WTC11 (cell line): ENCODE data around the gene NUP58. TPM values are rescaled to one million over a fixed set of nuclear protein-coding genes. Genes with fewer than 3 reads are reported as not detected.

Experiments used
- ATAC-seq: fragments of 200-7000 bp; cut with Tn5 transposase; 2 replicates; pipeline ENCODE4 v1.10.0; 2021; ENCODE audit warnings: mild to moderate bottlenecking, moderate library complexity
- CTCF ChIA-PET: fragments of 300-600 bp; sonication (Branson Sonifier 250); formaldehyde crosslinking; loops from one replicate; lab custom pipeline; 2021; ENCODE audit warnings: antibody characterized with exemption; lab: Charles Lee
- POLR2A ChIA-PET: fragments of 350-600 bp; sonication (Branson Sonifier 250); formaldehyde crosslinking; loops from one replicate; lab custom pipeline; 2021; ENCODE audit warnings: antibody characterized with exemption; lab: Charles Lee
- DNase-seq: peaks from one replicate; pipeline ENCODE4 v3.0.0; 2021; ENCODE audit warnings: low spot score
- H3K27ac Mint-ChIP-seq: 2 replicates; pipeline ENCODE4 v1.8.0; 2021; ENCODE audit warnings: mixed read lengths
- H3K27me3 Mint-ChIP-seq: 2 replicates; pipeline ENCODE4 v1.8.0; 2021; ENCODE audit warnings: low read depth, mild to moderate bottlenecking, moderate library complexity, mixed read lengths
- H3K36me3 Mint-ChIP-seq: 2 replicates; pipeline ENCODE4 v1.8.0; 2021; ENCODE audit warnings: mixed read lengths
- H3K4me1 Mint-ChIP-seq: 2 replicates; pipeline ENCODE4 v1.8.0; 2022; ENCODE audit warnings: mixed read lengths
- H3K4me3 Mint-ChIP-seq: 2 replicates; pipeline ENCODE4 v1.8.0; 2021; ENCODE audit warnings: mild to moderate bottlenecking, moderate library complexity, mixed read lengths
- H3K9me3 Mint-ChIP-seq: 2 replicates; pipeline ENCODE4 v1.8.0; 2021; ENCODE audit warnings: mixed read lengths
- E2F4 ChIP-seq: sonication (generic); formaldehyde crosslinking; IDR thresholded peaks from 2 replicates; pipeline ENCODE4 v1.8.1; 2022; ENCODE audit warnings: low read depth, mild to moderate bottlenecking, moderate library complexity, missing genetic modification reagents, borderline replicate concordance
- FOXJ3 ChIP-seq: sonication (generic); formaldehyde crosslinking; IDR thresholded peaks from 2 replicates; pipeline ENCODE4 v1.9.0; 2021; ENCODE audit warnings: missing genetic modification reagents, mild to moderate bottlenecking, borderline replicate concordance
- FOXK1 ChIP-seq: sonication (generic); formaldehyde crosslinking; IDR thresholded peaks from 2 replicates; pipeline ENCODE4 v1.8.0; 2022; ENCODE audit warnings: mild to moderate bottlenecking, moderate library complexity, missing genetic modification reagents
- FOXP4 ChIP-seq: sonication (generic); formaldehyde crosslinking; IDR thresholded peaks from 2 replicates; pipeline ENCODE4 v1.8.0; 2022; ENCODE audit warnings: mild to moderate bottlenecking, missing genetic modification reagents
- GTF2I ChIP-seq: fragments of 250-450 bp; sonication (Bioruptor Pico); conservative IDR thresholded peaks from 2 replicates; pipeline ENCODE4 v1.4.0; 2021; ENCODE audit warnings: mild to moderate bottlenecking
- HMGA2 ChIP-seq: fragments of 250-450 bp; sonication (Bioruptor Pico); IDR thresholded peaks from 2 replicates; pipeline ENCODE4 v1.4.0; 2021; ENCODE audit warnings: mild to moderate bottlenecking, moderate library complexity
- KAT7 ChIP-seq: sonication (generic); formaldehyde crosslinking; IDR thresholded peaks from 2 replicates; pipeline ENCODE4 v1.8.1; 2023; ENCODE audit warnings: missing genetic modification reagents, mild to moderate bottlenecking, borderline replicate concordance
- MAX ChIP-seq: sonication (generic); formaldehyde crosslinking; IDR thresholded peaks from 2 replicates; pipeline ENCODE4 v1.8.0; 2022; ENCODE audit warnings: mild to moderate bottlenecking, missing genetic modification reagents
- OVOL2 ChIP-seq: fragments of 250-450 bp; sonication (Bioruptor Pico); IDR thresholded peaks from 2 replicates; pipeline ENCODE4 v1.9.0; 2021; ENCODE audit warnings: mild to moderate bottlenecking, borderline replicate concordance
- SMAD4 ChIP-seq: sonication (generic); formaldehyde crosslinking; IDR thresholded peaks from 2 replicates; pipeline ENCODE4 v1.8.0; 2022; ENCODE audit warnings: mild to moderate bottlenecking, missing genetic modification reagents
- SP1 ChIP-seq: sonication (generic); formaldehyde crosslinking; conservative IDR thresholded peaks from 2 replicates; pipeline ENCODE4 v1.8.1; 2022; ENCODE audit warnings: missing genetic modification reagents
- TCF7 ChIP-seq: sonication (generic); formaldehyde crosslinking; IDR thresholded peaks from 2 replicates; pipeline ENCODE4 v1.8.0; 2022; ENCODE audit warnings: mild to moderate bottlenecking, low read depth, missing genetic modification reagents, moderate library complexity
- TEAD1 ChIP-seq: sonication (generic); formaldehyde crosslinking; IDR thresholded peaks from 2 replicates; pipeline ENCODE4 v1.8.0; 2022; ENCODE audit warnings: mild to moderate bottlenecking, missing genetic modification reagents
- TEAD4 ChIP-seq: sonication (generic); formaldehyde crosslinking; IDR thresholded peaks from 2 replicates; pipeline ENCODE4 v1.8.0; 2022; ENCODE audit warnings: mild to moderate bottlenecking, missing genetic modification reagents
- ZBTB43 ChIP-seq: sonication (generic); formaldehyde crosslinking; IDR thresholded peaks from 2 replicates; pipeline ENCODE4 v1.8.1; 2023; ENCODE audit warnings: mild to moderate bottlenecking, missing genetic modification reagents
- ZNF232 ChIP-seq: sonication (generic); formaldehyde crosslinking; IDR thresholded peaks from 2 replicates; pipeline ENCODE4 v1.8.0; 2022; ENCODE audit warnings: mild to moderate bottlenecking, missing genetic modification reagents
- ZNF416 ChIP-seq: fragments of 250-450 bp; sonication (Bioruptor Pico); IDR thresholded peaks from 2 replicates; pipeline ENCODE4 v1.9.0; 2021; ENCODE audit warnings: mild to moderate bottlenecking, inconsistent platforms
- total RNA-seq: library from RNA; stranded (reverse); gene quantifications from 3 replicates; pipeline ENCODE4 v1.2.3, GENCODE V29; 2021
- TF ChIP-seq, protein P1 (sequence below): sonication (generic); formaldehyde crosslinking; IDR thresholded peaks from 2 replicates; pipeline ENCODE4 v1.8.1; 2022; ENCODE audit warnings: mild to moderate bottlenecking, missing genetic modification reagents, moderate library complexity, borderline replicate concordance
- TF ChIP-seq, protein P2 (sequence below): fragments of 250-450 bp; sonication (Bioruptor Pico); IDR thresholded peaks from 2 replicates; pipeline ENCODE4 v1.9.0; 2021; ENCODE audit warnings: mild to moderate bottlenecking
- TF ChIP-seq, protein P3 (sequence below): sonication (generic); formaldehyde crosslinking; conservative IDR thresholded peaks from 2 replicates; pipeline ENCODE4 v1.8.1; 2023; ENCODE audit warnings: mild to moderate bottlenecking, low read depth, missing genetic modification reagents, moderate library complexity
- TF ChIP-seq, protein P4 (sequence below): sonication (generic); formaldehyde crosslinking; IDR thresholded peaks from 2 replicates; pipeline ENCODE4 v1.8.1; 2022; ENCODE audit warnings: low read depth, missing genetic modification reagents, borderline replicate concordance
- TF ChIP-seq, protein P5 (sequence below): sonication (generic); formaldehyde crosslinking; IDR thresholded peaks from 2 replicates; pipeline ENCODE4 v1.8.1; 2023; ENCODE audit warnings: mild to moderate bottlenecking, moderate library complexity, missing genetic modification reagents

NUP58 gene
- total RNA-seq, 1 experiment from 2014 or later: 59.0 TPM

GRCh38 chr13:25292301-25292700 is 9.1 kb upstream of the NUP58 start (continued):
- TF ChIP-seq E2F4 (CRISPR knock-in tag): no peak
- TF ChIP-seq OVOL2 (CRISPR knock-in tag): no peak
- TF ChIP-seq TEAD1: no peak
- TF ChIP-seq TEAD4 (CRISPR knock-in tag): no peak
- TF ChIP-seq, protein P1, sequence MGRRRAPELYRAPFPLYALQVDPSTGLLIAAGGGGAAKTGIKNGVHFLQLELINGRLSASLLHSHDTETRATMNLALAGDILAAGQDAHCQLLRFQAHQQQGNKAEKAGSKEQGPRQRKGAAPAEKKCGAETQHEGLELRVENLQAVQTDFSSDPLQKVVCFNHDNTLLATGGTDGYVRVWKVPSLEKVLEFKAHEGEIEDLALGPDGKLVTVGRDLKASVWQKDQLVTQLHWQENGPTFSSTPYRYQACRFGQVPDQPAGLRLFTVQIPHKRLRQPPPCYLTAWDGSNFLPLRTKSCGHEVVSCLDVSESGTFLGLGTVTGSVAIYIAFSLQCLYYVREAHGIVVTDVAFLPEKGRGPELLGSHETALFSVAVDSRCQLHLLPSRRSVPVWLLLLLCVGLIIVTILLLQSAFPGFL (CRISPR knock-in tag): no peak
- TF ChIP-seq HMGA2 (CRISPR knock-in tag): no peak
- no peak for TF ChIP-seq ZNF416
- TF ChIP-seq FOXP4 (CRISPR knock-in tag): no peak
- TF ChIP-seq, protein P2, sequence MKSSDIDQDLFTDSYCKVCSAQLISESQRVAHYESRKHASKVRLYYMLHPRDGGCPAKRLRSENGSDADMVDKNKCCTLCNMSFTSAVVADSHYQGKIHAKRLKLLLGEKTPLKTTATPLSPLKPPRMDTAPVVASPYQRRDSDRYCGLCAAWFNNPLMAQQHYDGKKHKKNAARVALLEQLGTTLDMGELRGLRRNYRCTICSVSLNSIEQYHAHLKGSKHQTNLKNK (CRISPR knock-in tag): no peak

- Mint-ChIP-seq H3K27me3 (peaks cover 44% of the 10 kb centered on the region), H3K27ac (no peak overlapping the region), H3K4me1 (peaks cover 4% of the 10 kb centered on the region), H3K4me3 (no peak overlapping the region), H3K9me3 (0 out of 2 replicates have a peak, but pooled peaks cover 2% of the 10 kb centered on the region), H3K36me3 (no peaks in the 10 kb centered on the region)
- ChIA-PET POLR2A (no interaction called here), CTCF (no interaction called here)
- ATAC-seq (no peak), DNase-seq (no peak)
- TF ChIP-seq FOXJ3 (no peak), MAX (CRISPR knock-in tag) (no peak), TCF7 (no peak), GTF2I (no peak), ZNF232 (CRISPR knock-in tag) (no peak), KAT7 (no peak), FOXK1 (no peak), SMAD4 (CRISPR knock-in tag) (no peak), SP1 (CRISPR knock-in tag) (no peak), ZBTB43 (CRISPR knock-in tag) (no peak), OVOL2 (CRISPR knock-in tag) (no peak)
- TF ChIP-seq, protein P3, sequence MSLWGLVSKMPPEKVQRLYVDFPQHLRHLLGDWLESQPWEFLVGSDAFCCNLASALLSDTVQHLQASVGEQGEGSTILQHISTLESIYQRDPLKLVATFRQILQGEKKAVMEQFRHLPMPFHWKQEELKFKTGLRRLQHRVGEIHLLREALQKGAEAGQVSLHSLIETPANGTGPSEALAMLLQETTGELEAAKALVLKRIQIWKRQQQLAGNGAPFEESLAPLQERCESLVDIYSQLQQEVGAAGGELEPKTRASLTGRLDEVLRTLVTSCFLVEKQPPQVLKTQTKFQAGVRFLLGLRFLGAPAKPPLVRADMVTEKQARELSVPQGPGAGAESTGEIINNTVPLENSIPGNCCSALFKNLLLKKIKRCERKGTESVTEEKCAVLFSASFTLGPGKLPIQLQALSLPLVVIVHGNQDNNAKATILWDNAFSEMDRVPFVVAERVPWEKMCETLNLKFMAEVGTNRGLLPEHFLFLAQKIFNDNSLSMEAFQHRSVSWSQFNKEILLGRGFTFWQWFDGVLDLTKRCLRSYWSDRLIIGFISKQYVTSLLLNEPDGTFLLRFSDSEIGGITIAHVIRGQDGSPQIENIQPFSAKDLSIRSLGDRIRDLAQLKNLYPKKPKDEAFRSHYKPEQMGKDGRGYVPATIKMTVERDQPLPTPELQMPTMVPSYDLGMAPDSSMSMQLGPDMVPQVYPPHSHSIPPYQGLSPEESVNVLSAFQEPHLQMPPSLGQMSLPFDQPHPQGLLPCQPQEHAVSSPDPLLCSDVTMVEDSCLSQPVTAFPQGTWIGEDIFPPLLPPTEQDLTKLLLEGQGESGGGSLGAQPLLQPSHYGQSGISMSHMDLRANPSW (CRISPR knock-in tag): no peak
- TF ChIP-seq, protein P4, sequence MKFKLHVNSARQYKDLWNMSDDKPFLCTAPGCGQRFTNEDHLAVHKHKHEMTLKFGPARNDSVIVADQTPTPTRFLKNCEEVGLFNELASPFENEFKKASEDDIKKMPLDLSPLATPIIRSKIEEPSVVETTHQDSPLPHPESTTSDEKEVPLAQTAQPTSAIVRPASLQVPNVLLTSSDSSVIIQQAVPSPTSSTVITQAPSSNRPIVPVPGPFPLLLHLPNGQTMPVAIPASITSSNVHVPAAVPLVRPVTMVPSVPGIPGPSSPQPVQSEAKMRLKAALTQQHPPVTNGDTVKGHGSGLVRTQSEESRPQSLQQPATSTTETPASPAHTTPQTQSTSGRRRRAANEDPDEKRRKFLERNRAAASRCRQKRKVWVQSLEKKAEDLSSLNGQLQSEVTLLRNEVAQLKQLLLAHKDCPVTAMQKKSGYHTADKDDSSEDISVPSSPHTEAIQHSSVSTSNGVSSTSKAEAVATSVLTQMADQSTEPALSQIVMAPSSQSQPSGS (CRISPR knock-in tag): no peak
- TF ChIP-seq, protein P5, sequence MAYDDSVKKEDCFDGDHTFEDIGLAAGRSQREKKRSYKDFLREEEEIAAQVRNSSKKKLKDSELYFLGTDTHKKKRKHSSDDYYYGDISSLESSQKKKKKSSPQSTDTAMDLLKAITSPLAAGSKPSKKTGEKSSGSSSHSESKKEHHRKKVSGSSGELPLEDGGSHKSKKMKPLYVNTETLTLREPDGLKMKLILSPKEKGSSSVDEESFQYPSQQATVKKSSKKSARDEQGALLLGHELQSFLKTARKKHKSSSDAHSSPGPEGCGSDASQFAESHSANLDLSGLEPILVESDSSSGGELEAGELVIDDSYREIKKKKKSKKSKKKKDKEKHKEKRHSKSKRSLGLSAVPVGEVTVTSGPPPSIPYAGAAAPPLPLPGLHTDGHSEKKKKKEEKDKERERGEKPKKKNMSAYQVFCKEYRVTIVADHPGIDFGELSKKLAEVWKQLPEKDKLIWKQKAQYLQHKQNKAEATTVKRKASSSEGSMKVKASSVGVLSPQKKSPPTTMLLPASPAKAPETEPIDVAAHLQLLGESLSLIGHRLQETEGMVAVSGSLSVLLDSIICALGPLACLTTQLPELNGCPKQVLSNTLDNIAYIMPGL (CRISPR knock-in tag): no peak
- TF ChIP-seq, protein P2 (CRISPR knock-in tag): no peak
Measured at GRCh38 chr13:25295228-25295627, 6.2 kb upstream of the NUP58 start.
